ENCODE measurements around the gene TBCD.
"Not testable (repeated sequence)": the region's sequence is repeated elsewhere in the genome, so short reads cannot be mapped to it uniquely, and the experiment has no call there.

Gene TBCD

GRCh38 chr17:82940226-82941020, 188.6 kb downstream of the TBCD start:
- DNase-seq (ENCODE audit: low spot score) = no peak

GRCh38 chr17:82941021-82942001, 189.4 kb downstream of the TBCD start:
- no peak for DNase-seq (ENCODE audit: low spot score)

- DNase-seq (ENCODE audit: low spot score) = no peak
Measured at GRCh38 chr17:82942166-82943130, 190.6 kb downstream of the TBCD start.

GRCh38 chr17:82943339-82943738, 191.5 kb downstream of the TBCD start:
- DNase-seq (ENCODE audit: low spot score) = no peak

GRCh38 chr17:82943751-82944150, 191.9 kb downstream of the TBCD start:
- no peak for DNase-seq (ENCODE audit: low spot score)

- DNase-seq (ENCODE audit: low spot score) = no peak
Measured at GRCh38 chr17:82944990-82945389, 193.1 kb downstream of the TBCD start.

GRCh38 chr17:82946081-82946480, 194.2 kb downstream of the TBCD start:
- DNase-seq (ENCODE audit: low spot score) = no peak

GRCh38 chr17:82947051-82947991, 195.5 kb downstream of the TBCD start:
- DNase-seq (ENCODE audit: low spot score) = no peak

- DNase-seq (ENCODE audit: low spot score) = no peak
Measured at GRCh38 chr17:82948081-82948511, 196.2 kb downstream of the TBCD start.

- DNase-seq (ENCODE audit: low spot score) = no peak
Measured at GRCh38 chr17:82948957-82949356, 197.1 kb downstream of the TBCD start.

- DNase-seq (ENCODE audit: low spot score) = no peak
Measured at GRCh38 chr17:82949361-82949760, 197.5 kb downstream of the TBCD start.

- no peak for DNase-seq (ENCODE audit: low spot score)
Measured at GRCh38 chr17:82949984-82950383, 198.1 kb downstream of the TBCD start.

- DNase-seq (ENCODE audit: low spot score) = no peak
Measured at GRCh38 chr17:82950525-82951102, 198.7 kb downstream of the TBCD start.

GRCh38 chr17:82952019-82952418, 200.2 kb downstream of the TBCD start:
- no peak for DNase-seq (ENCODE audit: low spot score)

GRCh38 chr17:82955106-82955505, 203.2 kb downstream of the TBCD start:
- DNase-seq (ENCODE audit: low spot score) = not testable (repeated sequence)

GRCh38 chr17:82955627-82956026, 203.8 kb downstream of the TBCD start:
- DNase-seq (ENCODE audit: low spot score) = not testable (repeated sequence)

GRCh38 chr17:82956146-82956725, 204.4 kb downstream of the TBCD start:
- DNase-seq (ENCODE audit: low spot score) = no peak

GRCh38 chr17:82956726-82957468, 205.0 kb downstream of the TBCD start:
- DNase-seq (ENCODE audit: low spot score) = no peak

- DNase-seq (ENCODE audit: low spot score) = no peak
Measured at GRCh38 chr17:82957469-82957795, 205.6 kb downstream of the TBCD start.

Data from AG08396 (cell line).